SJCRH30 (cell line): ENCODE measurements around the gene SSR3. TPM values are rescaled to one million over a fixed set of nuclear protein-coding genes. Genes with fewer than 3 reads are reported as not detected.
"Not testable (repeated sequence)": the region's sequence is repeated elsewhere in the genome, so short reads cannot be mapped to it uniquely, and the experiment has no call there.

Source experiments
- DNase-seq, 2 experiments: peaks; one replicate each; pipeline ENCODE4 v3.0.0-alpha.2; 2015 to 2020
- H3K27ac ChIP-seq: fragments of 250-450 bp; sonication (Bioruptor Pico); 2 replicates; pipeline ENCODE4 v1.5.1; 2020; ENCODE audit warnings: mild to moderate bottlenecking, moderate library complexity
- H3K27me3 ChIP-seq: fragments of 250-450 bp; sonication (Bioruptor Pico); 2 replicates; pipeline ENCODE4 v1.5.1; 2020; ENCODE audit warnings: mild to moderate bottlenecking, moderate library complexity
- H3K36me3 ChIP-seq: fragments of 250-450 bp; sonication (Bioruptor Pico); 2 replicates; pipeline ENCODE4 v1.5.1; 2020; ENCODE audit warnings: mild to moderate bottlenecking, moderate library complexity
- H3K4me1 ChIP-seq: fragments of 250-450 bp; sonication (Bioruptor Pico); 2 replicates; pipeline ENCODE4 v1.5.1; 2020; ENCODE audit warnings: mild to moderate bottlenecking, moderate library complexity
- H3K4me3 ChIP-seq: fragments of 250-450 bp; sonication (Bioruptor Pico); 2 replicates; pipeline ENCODE4 v1.5.1; 2020; ENCODE audit warnings: mild to moderate bottlenecking, moderate library complexity
- H3K9me3 ChIP-seq: fragments of 250-450 bp; sonication (Bioruptor Pico); replicated peaks from 2 replicates; pipeline ENCODE4 v1.5.1; 2020; ENCODE audit warnings: mild to moderate bottlenecking, moderate library complexity
- total RNA-seq: library from RNA; depleted of rRNA; stranded (reverse); fragments of >200 nt; shearing (Covaris generic); gene quantifications from 2 replicates; pipeline ENCODE4 v1.2.3, GENCODE V29; 2014

Gene SSR3
- total RNA-seq, 1 experiment from 2014 or later = 149 TPM

DNA sequence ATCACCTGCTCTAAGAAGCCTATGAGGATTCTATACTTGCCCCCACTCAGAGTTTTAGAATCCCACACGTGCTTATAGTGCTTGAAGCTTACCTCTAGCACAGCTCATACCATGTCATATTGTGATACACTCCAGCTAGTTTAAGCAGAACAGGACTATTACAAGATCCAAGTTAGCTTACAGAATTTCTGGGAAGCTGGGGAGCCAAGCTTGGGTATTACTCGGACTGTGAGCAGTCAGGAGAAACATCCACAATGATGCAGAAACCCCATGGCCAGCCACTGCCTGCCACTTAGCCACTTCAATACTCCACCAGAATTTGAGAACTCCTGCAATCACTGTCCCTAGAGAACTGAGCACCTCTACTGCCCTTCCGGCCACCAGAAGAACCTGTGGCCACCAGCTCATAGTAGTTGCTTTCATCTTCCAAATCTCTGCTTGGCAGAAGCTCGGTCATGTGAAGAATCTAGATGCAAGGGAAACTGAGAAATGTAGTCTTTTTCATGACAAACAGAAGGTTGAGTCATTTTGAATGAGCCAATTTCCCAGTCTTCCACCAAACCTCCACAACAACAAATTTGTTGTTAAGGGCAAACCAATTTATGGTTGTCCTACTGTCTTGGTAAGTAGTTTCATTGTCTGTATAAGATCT, 27.7 kb upstream of the SSR3 start:
- no peak overlapping the region for H3K4me3 ChIP-seq
- H3K27ac ChIP-seq = no peak overlapping the region
- no peaks in the 10 kb centered on the region for H3K4me1 ChIP-seq
- no peaks in the 10 kb centered on the region for H3K27me3 ChIP-seq
- no peaks in the 10 kb centered on the region for H3K9me3 ChIP-seq
- DNase-seq = no peak
- no peaks in the 10 kb centered on the region for H3K36me3 ChIP-seq

GRCh38 chr3:156581954-156582353, 27.0 kb upstream of the SSR3 start:
- no peaks in the 10 kb centered on the region for H3K4me1 ChIP-seq
- no peak overlapping the region for H3K27ac ChIP-seq
- DNase-seq = no peak
- H3K4me3 ChIP-seq = no peak overlapping the region
- H3K36me3 ChIP-seq = no peaks in the 10 kb centered on the region
- H3K9me3 ChIP-seq = no peaks in the 10 kb centered on the region
- no peaks in the 10 kb centered on the region for H3K27me3 ChIP-seq

DNA sequence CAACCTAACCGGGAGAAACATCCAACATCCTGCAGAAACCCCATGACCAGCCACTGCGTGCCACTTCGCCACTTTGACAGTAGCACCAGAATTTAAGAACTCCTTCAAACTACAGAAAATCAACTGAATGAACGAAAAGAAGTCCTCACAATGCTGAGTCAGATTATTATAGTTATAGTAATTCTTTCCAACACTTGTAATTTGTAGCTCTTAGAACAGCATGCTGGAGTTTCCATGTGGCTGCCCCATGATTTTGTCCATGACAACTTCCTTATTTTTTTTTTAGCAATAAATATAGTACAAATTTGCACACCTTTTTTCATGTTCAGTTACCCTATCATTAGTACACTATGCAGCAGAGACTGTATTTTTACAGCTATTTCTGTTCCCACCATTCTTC, 26.1 kb upstream of the SSR3 start:
- no peaks in the 10 kb centered on the region for H3K4me1 ChIP-seq
- H3K4me3 ChIP-seq = no peak overlapping the region
- H3K9me3 ChIP-seq = no peaks in the 10 kb centered on the region
- no peak overlapping the region for H3K27ac ChIP-seq
- H3K27me3 ChIP-seq = no peaks in the 10 kb centered on the region
- no peak for DNase-seq
- H3K36me3 ChIP-seq = no peaks in the 10 kb centered on the region

GRCh38 chr3:156579427-156579851, 24.5 kb upstream of the SSR3 start:
- H3K9me3 ChIP-seq = no peaks in the 10 kb centered on the region
- no peaks in the 10 kb centered on the region for H3K36me3 ChIP-seq
- DNase-seq = no peak
- no peak overlapping the region for H3K27ac ChIP-seq
- H3K4me3 ChIP-seq = no peak overlapping the region
- H3K27me3 ChIP-seq = no peaks in the 10 kb centered on the region
- no peaks in the 10 kb centered on the region for H3K4me1 ChIP-seq

- DNase-seq = no peak
- Histone ChIP-seq H3K27ac (no peak overlapping the region), H3K27me3 (no peaks in the 10 kb centered on the region), H3K4me1 (no peaks in the 10 kb centered on the region), H3K9me3 (no peaks in the 10 kb centered on the region), H3K36me3 (no peaks in the 10 kb centered on the region), H3K4me3 (no peak overlapping the region)
Measured at GRCh38 chr3:156577736-156578135, 22.8 kb upstream of the SSR3 start.

DNA sequence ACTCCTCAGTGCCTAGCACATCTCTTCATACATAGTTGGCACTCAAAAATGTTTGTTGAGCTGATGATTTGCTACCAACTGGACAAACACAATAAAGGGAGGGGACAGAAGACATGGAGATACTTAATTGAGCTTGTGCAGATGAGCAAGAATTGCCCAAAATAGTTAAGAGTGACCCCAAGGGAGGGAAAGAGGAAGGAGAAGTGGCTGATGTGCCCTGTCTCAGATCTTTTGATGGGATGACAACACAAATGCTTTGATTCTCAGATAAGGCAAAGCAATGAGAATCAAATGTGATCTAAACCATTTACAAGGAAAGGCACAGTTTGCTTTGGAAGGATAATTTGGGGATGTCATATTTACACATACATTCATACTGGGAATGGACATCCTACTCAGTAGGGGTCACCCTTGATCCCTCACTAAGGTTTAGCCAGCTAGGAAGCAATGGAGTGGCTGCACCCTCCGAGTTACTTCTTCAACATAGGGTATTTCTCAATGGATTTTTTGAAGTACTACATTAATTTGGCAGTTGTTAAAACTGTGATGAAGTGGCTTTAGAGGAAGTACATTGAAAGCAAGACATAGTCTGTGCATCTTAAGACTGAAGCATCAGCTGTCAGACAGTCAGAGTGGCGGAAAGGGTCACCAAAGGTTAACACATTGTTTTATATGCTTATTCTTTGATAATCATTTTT, 21.9 kb upstream of the SSR3 start:
- Histone ChIP-seq H3K9me3 (no peaks in the 10 kb centered on the region), H3K36me3 (no peaks in the 10 kb centered on the region), H3K4me1 (no peaks in the 10 kb centered on the region), H3K27ac (no peak overlapping the region), H3K4me3 (no peak overlapping the region), H3K27me3 (no peaks in the 10 kb centered on the region)
- DNase-seq = no peak

- Histone ChIP-seq H3K27ac (no peak overlapping the region), H3K36me3 (no peaks in the 10 kb centered on the region), H3K4me1 (no peaks in the 10 kb centered on the region), H3K4me3 (no peak overlapping the region), H3K9me3 (no peaks in the 10 kb centered on the region), H3K27me3 (no peaks in the 10 kb centered on the region)
- DNase-seq = no peak
Measured at GRCh38 chr3:156576051-156576450, 21.1 kb upstream of the SSR3 start.

- no peaks in the 10 kb centered on the region for H3K36me3 ChIP-seq
- no peak for DNase-seq
- H3K9me3 ChIP-seq = no peaks in the 10 kb centered on the region
Measured at GRCh38 chr3:156575641-156576040, 20.7 kb upstream of the SSR3 start.

GRCh38 chr3:156569881-156570280, 15.0 kb upstream of the SSR3 start:
- H3K9me3 ChIP-seq, H3K4me3 ChIP-seq, DNase-seq, H3K27me3 ChIP-seq, H3K4me1 ChIP-seq, H3K36me3 ChIP-seq, H3K27ac ChIP-seq: not testable (repeated sequence)

More at GRCh38 chr3:156575641-156576040, 20.7 kb upstream of the SSR3 start:
- Histone ChIP-seq H3K27ac (no peak overlapping the region), H3K4me3 (no peak overlapping the region), H3K27me3 (no peaks in the 10 kb centered on the region), H3K4me1 (no peaks in the 10 kb centered on the region)

GRCh38 chr3:156569016-156569415, 14.1 kb upstream of the SSR3 start:
- not testable (repeated sequence) for H3K4me1 ChIP-seq, H3K27me3 ChIP-seq, DNase-seq, H3K27ac ChIP-seq, H3K36me3 ChIP-seq, H3K4me3 ChIP-seq, H3K9me3 ChIP-seq

- H3K9me3 ChIP-seq = no peaks in the 10 kb centered on the region
- H3K27me3 ChIP-seq = no peaks in the 10 kb centered on the region; the same call in 1 of the 2 replicates
- H3K4me3 ChIP-seq = no peak overlapping the region
- H3K27ac ChIP-seq = no peak overlapping the region
- no peaks in the 10 kb centered on the region for H3K36me3 ChIP-seq
- no peaks in the 10 kb centered on the region for H3K4me1 ChIP-seq
- DNase-seq = no peak
Measured at GRCh38 chr3:156563900-156564682, 9.2 kb upstream of the SSR3 start.

GRCh38 chr3:156562486-156562885, 7.6 kb upstream of the SSR3 start:
- not testable (repeated sequence) for H3K9me3 ChIP-seq, H3K4me1 ChIP-seq, H3K27ac ChIP-seq, H3K4me3 ChIP-seq, DNase-seq, H3K27me3 ChIP-seq, H3K36me3 ChIP-seq

- Histone ChIP-seq H3K36me3 (no peaks in the 10 kb centered on the region), H3K27ac (no peak overlapping the region), H3K4me1 (no peaks in the 10 kb centered on the region), H3K9me3 (no peaks in the 10 kb centered on the region), H3K27me3 (no peaks in the 10 kb centered on the region), H3K4me3 (no peak overlapping the region)
- no peak for DNase-seq
Measured at GRCh38 chr3:156561533-156561932, 6.6 kb upstream of the SSR3 start.

DNA sequence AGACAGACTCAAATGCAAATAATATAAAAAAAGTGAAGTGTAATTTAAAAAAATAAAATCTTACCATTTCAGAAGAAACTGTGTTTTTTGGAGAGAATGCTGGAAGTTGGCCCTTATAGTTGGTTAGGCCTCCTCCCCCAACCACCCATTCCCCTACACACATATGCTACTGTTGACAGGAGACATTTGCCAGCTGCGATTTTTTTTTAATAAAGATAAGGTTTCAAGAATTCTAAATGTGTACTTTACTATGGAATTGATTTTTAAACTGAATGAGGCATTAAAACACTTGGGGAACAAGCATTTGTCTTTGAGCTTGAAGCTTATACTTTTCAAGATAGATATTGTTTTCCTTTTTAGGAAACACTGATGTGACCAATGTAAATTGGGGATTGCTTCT, 4.4 kb upstream of the SSR3 start:
- no peaks in the 10 kb centered on the region for H3K4me1 ChIP-seq
- no peaks in the 10 kb centered on the region for H3K36me3 ChIP-seq
- no peak overlapping the region for H3K4me3 ChIP-seq
- no peak overlapping the region for H3K27ac ChIP-seq
- no peak for DNase-seq
- H3K27me3 ChIP-seq = no peaks in the 10 kb centered on the region
- no peaks in the 10 kb centered on the region for H3K9me3 ChIP-seq

- Histone ChIP-seq H3K4me3 (no peak overlapping the region), H3K27ac (no peak overlapping the region)
Measured at GRCh38 chr3:156558389-156558788, 3.5 kb upstream of the SSR3 start.

More at GRCh38 chr3:156558389-156558788, 3.5 kb upstream of the SSR3 start:
- peaks cover 1% of the 10 kb centered on the region for H3K36me3 ChIP-seq
- no peaks in the 10 kb centered on the region for H3K9me3 ChIP-seq
- no peaks in the 10 kb centered on the region for H3K4me1 ChIP-seq
- H3K27me3 ChIP-seq = no peaks in the 10 kb centered on the region
- DNase-seq = no peak
